Chondrocyte (in vitro differentiated cells): ENCODE results near the gene DNAJC9. TPM values are rescaled to one million over a fixed set of nuclear protein-coding genes. Genes with fewer than 3 reads are reported as not detected.

ENCODE experiments used
- DNase-seq: peaks from one replicate; pipeline ENCODE4 v3.0.0; 2021; ENCODE audit warnings: mixed read lengths, low spot score
- H3K27ac Mint-ChIP-seq: one replicate; pipeline ENCODE4 v1.8.0; 2021; ENCODE audit warnings: mild to moderate bottlenecking, moderate library complexity, mixed read lengths; ENCODE audit not compliant: unreplicated experiment
- H3K27me3 Mint-ChIP-seq: 2 replicates; pipeline ENCODE4 v1.8.0; 2021; ENCODE audit warnings: low read depth, mixed read lengths
- H3K36me3 Mint-ChIP-seq: 2 replicates; pipeline ENCODE4 v1.8.0; 2021; ENCODE audit warnings: low read depth, mixed read lengths
- H3K4me1 Mint-ChIP-seq: 2 replicates; pipeline ENCODE4 v1.8.0; 2021; ENCODE audit warnings: low read depth, mild to moderate bottlenecking, mixed read lengths
- H3K4me3 Mint-ChIP-seq: one replicate; pipeline ENCODE4 v1.8.0; 2021; ENCODE audit warnings: mild to moderate bottlenecking, moderate library complexity, mixed read lengths; ENCODE audit not compliant: unreplicated experiment
- H3K9me3 Mint-ChIP-seq: 2 replicates; pipeline ENCODE4 v1.8.0; 2021; ENCODE audit warnings: low read depth, mixed read lengths
- CTCF ChIP-seq: fragments of 200-600 bp; sonication (generic); IDR thresholded peaks from 2 replicates; pipeline ENCODE4 v1.5.0; 2021; ENCODE audit warnings: antibody characterized with exemption, mild to moderate bottlenecking, moderate library complexity
- long read RNA-seq: library from polyadenylated mRNA; stranded (forward); transcript quantifications from one replicate; pipeline ENCODE4 v2.0.0, GENCODE V29; 2021
- total RNA-seq: library from RNA; stranded (reverse); gene quantifications from 3 replicates; pipeline ENCODE4 v1.2.1, GENCODE V29; 2021

DNAJC9 gene
- total RNA-seq, result 17.1 to 27.3 TPM (median 17.6 TPM) in 3 replicates
- long read RNA-seq, transcript DNAJC9-201 (5 exons, 3,032 nt), result major isoform, 27 of 31 reads
- long read RNA-seq, partial matches to known transcripts, result 2 of 31 reads
- long read RNA-seq, other reads (novel, unspliced or antisense), result 2 of 31 reads

DNA sequence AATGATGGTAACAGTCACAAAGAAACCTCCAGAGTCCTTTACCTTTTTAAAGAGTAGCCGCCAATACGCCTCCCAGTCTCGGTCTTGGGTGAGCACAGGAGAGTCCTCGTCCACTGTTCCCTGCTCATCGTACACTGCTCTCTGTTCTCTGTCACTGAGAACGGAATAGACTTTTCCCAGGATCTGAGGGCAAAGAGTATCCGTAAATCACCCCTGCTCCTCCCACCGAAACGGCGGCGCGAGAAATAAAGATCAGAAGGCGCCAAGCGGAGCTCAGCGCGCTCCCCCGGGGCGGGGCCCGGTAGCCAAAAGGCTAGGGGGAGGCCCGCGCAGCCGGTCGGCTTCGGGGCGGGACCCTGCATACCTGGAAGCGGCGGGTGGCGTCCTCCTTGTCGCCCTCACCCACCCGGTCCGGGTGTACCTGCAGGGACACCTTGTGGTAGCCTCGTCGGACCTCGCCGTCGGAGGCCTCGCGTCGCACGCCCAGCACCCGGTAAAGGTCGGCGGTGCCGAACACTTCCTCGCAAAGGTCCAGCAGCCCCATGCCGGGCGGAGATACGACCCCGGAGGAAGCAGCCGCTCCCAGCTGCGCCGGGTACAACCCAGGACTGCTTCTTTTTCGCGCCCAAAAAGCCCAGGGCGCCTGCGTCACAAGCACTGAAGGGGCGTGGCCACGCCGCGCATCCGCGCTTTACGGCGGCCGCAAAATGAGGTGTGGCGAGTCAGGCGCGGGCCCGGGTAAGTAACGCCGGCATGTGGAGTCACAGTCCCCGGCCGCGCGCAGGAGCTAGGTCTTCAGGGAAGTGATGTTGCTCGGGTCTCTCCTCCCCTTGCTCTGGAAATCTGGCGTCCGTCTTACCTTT is at the start of gene DNAJC9:
DNAJC9 (minus strand) TSS at position 610 of the 863 bp plus-strand sequence; CDS start at position 544, 66 bp downstream.
- Mint-ChIP-seq H3K4me1 (peaks cover 56% of the 10 kb centered on the region), H3K27ac (peak within 1 kb of the TSS; percentile 95), H3K36me3 (peaks cover 25% of the 10 kb centered on the region), H3K4me3 (peak within 1 kb of the TSS; percentile 96), H3K9me3 (no peaks in the 10 kb centered on the region), H3K27me3 (no peaks in the 10 kb centered on the region)
- peak; percentile 48 for TF ChIP-seq CTCF
- peak; percentile 98 for DNase-seq

- Mint-ChIP-seq H3K27ac (no peak overlapping the region), H3K36me3 (peaks cover 6% of the 10 kb centered on the region), H3K27me3 (peaks cover 34% of the 10 kb centered on the region), H3K9me3 (peaks cover 6% of the 10 kb centered on the region), H3K4me1 (no peaks in the 10 kb centered on the region), H3K4me3 (no peak overlapping the region)
- DNase-seq, result no peak
- TF ChIP-seq CTCF, result no peak
Measured at GRCh38 chr10:73293461-73293860, 46.4 kb upstream of the DNAJC9 start.

GRCh38 chr10:73289958-73290357 is 42.9 kb upstream of the DNAJC9 start:
- Mint-ChIP-seq H3K4me1 (no peaks in the 10 kb centered on the region), H3K9me3 (peaks cover 6% of the 10 kb centered on the region), H3K27ac (no peak overlapping the region), H3K36me3 (peaks cover 4% of the 10 kb centered on the region), H3K27me3 (peaks cover 20% of the 10 kb centered on the region), H3K4me3 (no peak overlapping the region)
- no peak for DNase-seq
- no peak for TF ChIP-seq CTCF

DNA sequence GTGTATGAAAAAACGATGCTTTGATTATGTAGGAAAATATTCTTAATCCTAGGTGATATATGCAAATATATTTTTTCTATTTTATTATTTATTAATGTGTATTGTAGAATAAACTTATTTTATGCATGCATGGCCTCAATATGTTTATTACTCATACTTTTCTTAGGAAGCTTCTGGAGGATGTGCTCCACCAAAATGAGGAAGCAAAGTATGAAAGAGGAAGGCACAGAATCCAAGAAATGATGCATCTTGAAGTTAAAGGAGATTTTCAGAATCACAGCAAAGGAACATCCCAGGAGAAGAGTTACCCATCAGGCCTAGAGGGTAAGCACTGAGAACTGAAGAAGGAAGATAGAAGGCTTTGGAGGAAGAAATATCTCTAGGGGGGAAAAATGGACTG is 40.4 kb upstream of the DNAJC9 start:
- Mint-ChIP-seq H3K9me3 (peaks cover 6% of the 10 kb centered on the region), H3K4me1 (no peaks in the 10 kb centered on the region), H3K36me3 (peaks cover 4% of the 10 kb centered on the region), H3K27ac (no peak overlapping the region), H3K27me3 (peaks cover 6% of the 10 kb centered on the region), H3K4me3 (no peak overlapping the region)
- DNase-seq, result no peak
- no peak for TF ChIP-seq CTCF

- Mint-ChIP-seq H3K9me3 (no peaks in the 10 kb centered on the region), H3K4me1 (peaks cover 7% of the 10 kb centered on the region), H3K4me3 (no peak overlapping the region), H3K27ac (no peak overlapping the region), H3K27me3 (no peaks in the 10 kb centered on the region), H3K36me3 (no peaks in the 10 kb centered on the region)
- no peak for DNase-seq
- TF ChIP-seq CTCF, result no peak
Measured at GRCh38 chr10:73281097-73281496, 34.0 kb upstream of the DNAJC9 start.
